K562 (cell line): ENCODE measurements around the gene YWHAB. TPM values are rescaled to one million over a fixed set of nuclear protein-coding genes. Genes with fewer than 3 reads are reported as not detected.

Experiments used
- CBX5 ChIP-seq: IDR thresholded peaks from 2 replicates; pipeline ENCODE4 v1.6.1; 2014; ENCODE audit warnings: low read depth, borderline replicate concordance
- DPF2 ChIP-seq: fragments of 450-650 bp; IDR thresholded peaks from 2 replicates; pipeline ENCODE4 v1.6.1; 2016
- E2F1 ChIP-seq: sonication (generic); formaldehyde crosslinking; IDR thresholded peaks from 2 replicates; pipeline ENCODE4 v1.8.1; 2023; ENCODE audit warnings: mild to moderate bottlenecking, missing genetic modification reagents, moderate library complexity
- EP400 ChIP-seq: fragments of 450-650 bp; IDR thresholded peaks from 2 replicates; pipeline ENCODE4 v1.6.1; 2017; ENCODE audit warnings: antibody characterized with exemption, mild to moderate bottlenecking, moderate library complexity
- GATA2 ChIP-seq: sonication (generic); formaldehyde crosslinking; IDR thresholded peaks from 2 replicates; pipeline ENCODE4 v1.4.0; 2020; ENCODE audit warnings: mild to moderate bottlenecking, missing genetic modification reagents
- HNRNPLL ChIP-seq: fragments of 200-400 bp; formaldehyde crosslinking; IDR thresholded peaks from 2 replicates; pipeline ENCODE4 v1.6.1; 2017; ENCODE audit warnings: low read length, low read depth, mild to moderate bottlenecking; ENCODE audit not compliant: poor library complexity, severe bottlenecking
- HSF4 ChIP-seq: fragments of 250-450 bp; sonication (Bioruptor Pico); IDR thresholded peaks from 2 replicates; pipeline ENCODE4 v2.1.2; 2022; ENCODE audit warnings: mild to moderate bottlenecking, moderate library complexity, borderline replicate concordance
- MECOM ChIP-seq: fragments of 250-450 bp; sonication (Bioruptor Pico); IDR thresholded peaks from 2 replicates; pipeline ENCODE4 v1.8.0; 2022; ENCODE audit warnings: inconsistent platforms
- MEF2D ChIP-seq: conservative IDR thresholded peaks from 2 replicates; pipeline ENCODE4 v1.6.1; 2016; ENCODE audit warnings: low read depth, missing genetic modification characterization, missing compliant biosample characterization
- NCOA2 ChIP-seq, 2 experiments: fragments of 450-650 bp; IDR thresholded peaks; 2 replicates each; pipeline ENCODE4 v1.6.1; 2018; ENCODE audit warnings: mild to moderate bottlenecking in 2 of 2, moderate library complexity in 1 of 2; ENCODE audit not compliant: partially characterized antibody in 2 of 2
- NFYB ChIP-seq: IDR thresholded peaks from 2 replicates; pipeline ENCODE4 v1.6.1; 2011; ENCODE audit warnings: mild to moderate bottlenecking, moderate library complexity; ENCODE audit not compliant: insufficient read length; ENCODE audit errors: extremely low read depth
- PTBP1 ChIP-seq: fragments of 200-400 bp; formaldehyde crosslinking; IDR thresholded peaks from 2 replicates; pipeline ENCODE4 v1.6.1; 2017; ENCODE audit warnings: low read depth, low read length
- RBM25 ChIP-seq: fragments of 200-400 bp; formaldehyde crosslinking; IDR thresholded peaks from 2 replicates; pipeline ENCODE4 v1.6.1; 2018; ENCODE audit warnings: low read length, low read depth, moderate library complexity; ENCODE audit not compliant: severe bottlenecking
- RBM34 ChIP-seq: fragments of 200-400 bp; formaldehyde crosslinking; IDR thresholded peaks from 2 replicates; pipeline ENCODE4 v1.6.1; 2018; ENCODE audit warnings: low read length, borderline replicate concordance; ENCODE audit not compliant: insufficient read depth
- SPI1 ChIP-seq: IDR thresholded peaks from 2 replicates; pipeline ENCODE4 v1.6.1; 2011; ENCODE audit warnings: low read depth, low read length, control low read depth, borderline replicate concordance
- TCFL5 ChIP-seq: fragments of 250-450 bp; sonication (Bioruptor Pico); conservative IDR thresholded peaks from 2 replicates; pipeline ENCODE4 v1.6.1; 2021; ENCODE audit warnings: mild to moderate bottlenecking, moderate library complexity, matching md5 sums
- TOE1 ChIP-seq, 2 experiments: fragments of 450-650 bp in 1 of 2; sonication (generic) in 1 of 2; formaldehyde crosslinking in 1 of 2; IDR thresholded peaks; 2 replicates each; pipeline versions ENCODE4 v1.7.1 to v1.8.0; 2016 to 2022; ENCODE audit warnings: borderline replicate concordance in 2 of 2, mild to moderate bottlenecking in 2 of 2, antibody characterized with exemption in 1 of 2, inconsistent platforms in 1 of 2, low read depth in 1 of 2, missing genetic modification reagents in 1 of 2, moderate library complexity in 1 of 2
- ZFP1 ChIP-seq: fragments of 450-650 bp; formaldehyde crosslinking; IDR thresholded peaks from 2 replicates; pipeline ENCODE4 v1.4.0; 2020; ENCODE audit warnings: mild to moderate bottlenecking, mixed read lengths
- polyA plus RNA-seq, 8 experiments: library from polyadenylated mRNA; depleted of rRNA in 4 of 8; stranded (reverse) in 5 of 8; unstranded in 3 of 8; fragments of >200 nt; fragmentation: Nextera tagmentation in 2 of 8; fragmentation: Illumina TruSeq in 1 of 8; extraction: Ambion mirVana in 2 of 8; extraction: Trizol in 1 of 8; gene quantifications; 2 replicates each; pipeline versions ENCODE4 v1.2.1 to v1.2.3, GENCODE V29; 2011 to 2014; ENCODE audit warnings: inconsistent platforms in 1 of 8, missing spikeins in 1 of 8
- total RNA-seq, 7 experiments: library from RNA; depleted of rRNA in 6 of 7; stranded (reverse); fragments of >200 nt in 6 of 7; fragmentation: Illumina TruSeq in 2 of 7; extraction: Trizol in 2 of 7; gene quantifications; 2 replicates each; pipeline versions ENCODE4 v1.2.1 to v1.2.3, GENCODE V29; 2011 to 2021; ENCODE audit warnings: low replicate concordance in 1 of 7
- TF ChIP-seq, protein P1 (sequence below): fragments of 250-450 bp; sonication (Bioruptor Pico); IDR thresholded peaks from 2 replicates; pipeline ENCODE4 v1.8.0; 2022; ENCODE audit warnings: moderate library complexity, mild to moderate bottlenecking, inconsistent platforms

Gene YWHAB
- total and polyA plus RNA-seq, 9 of the 15 experiments (the other 6 are each of a cell fraction or from before 2014, with no cell fraction given) = 60.6 to 185 (median 96.1) TPM

DNA sequence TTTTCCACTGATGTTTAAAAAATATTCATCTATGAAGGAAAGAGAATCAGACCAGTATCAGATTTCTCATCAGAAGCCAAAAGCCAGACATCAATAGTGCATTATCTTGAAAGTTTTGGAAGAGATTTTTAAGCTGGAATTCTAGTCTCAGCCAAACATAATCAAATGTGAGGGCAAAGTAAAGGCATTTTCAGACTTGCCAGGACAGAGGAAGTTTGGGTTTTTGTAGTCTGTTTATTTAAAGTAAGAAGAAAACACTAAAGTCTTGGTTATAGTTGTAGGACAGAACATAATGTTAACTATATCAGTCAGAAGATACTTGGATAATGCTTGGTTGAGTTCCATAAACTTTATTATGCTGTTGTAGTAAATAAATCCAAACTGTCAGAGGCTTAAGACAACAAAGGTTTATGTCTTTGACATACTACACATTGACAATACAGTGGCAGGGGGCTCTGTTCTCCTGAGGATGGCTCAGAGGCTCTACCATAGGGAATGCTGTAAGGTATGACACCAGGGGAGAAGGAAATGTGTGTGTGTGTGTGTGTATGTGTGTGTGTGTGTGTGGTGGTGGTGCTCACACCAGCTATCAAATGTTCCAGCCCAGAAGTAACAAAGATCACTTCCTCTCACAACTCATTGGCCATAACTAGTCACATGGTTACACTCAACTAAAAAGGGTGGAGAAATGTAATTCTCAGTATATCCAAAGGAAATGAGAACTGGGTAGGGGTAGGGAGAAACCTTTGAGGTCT is 26.7 kb upstream of the YWHAB start (continued):
- TF ChIP-seq TOE1 (IDR thresholded peaks at IDR 0.05; ENCODE audit: borderline replicate concordance) (no peak), TOE1 (CRISPR knock-in tag; IDR thresholded peaks at IDR 0.05; ENCODE audit: borderline replicate concordance, low read depth) (no peak), DPF2 (0 out of 2 replicates have a peak, but pooled peaks have one; percentile 20), RBM34 (no peak), ZFP1 (CRISPR knock-in tag) (no peak), NFYB (peak; percentile 84), SPI1 (peak; percentile 63; the same call in 1 of the 2 replicates), TCFL5 (CRISPR knock-in tag) (no peak), HSF4 (no peak), E2F1 (CRISPR knock-in tag) (no peak), EP400 (no peak), GATA2 (CRISPR knock-in tag) (no peak), MEF2D (tag) (no peak), HNRNPLL (no peak), NCOA2 (IDR thresholded peaks at IDR 0.05; ENCODE audit: partially characterized antibody in 2 of 2) (no peak), CBX5 (no peak), MECOM (CRISPR knock-in tag) (no peak), RBM25 (peak; percentile 28), PTBP1 (no peak)
- TF ChIP-seq, protein P1, sequence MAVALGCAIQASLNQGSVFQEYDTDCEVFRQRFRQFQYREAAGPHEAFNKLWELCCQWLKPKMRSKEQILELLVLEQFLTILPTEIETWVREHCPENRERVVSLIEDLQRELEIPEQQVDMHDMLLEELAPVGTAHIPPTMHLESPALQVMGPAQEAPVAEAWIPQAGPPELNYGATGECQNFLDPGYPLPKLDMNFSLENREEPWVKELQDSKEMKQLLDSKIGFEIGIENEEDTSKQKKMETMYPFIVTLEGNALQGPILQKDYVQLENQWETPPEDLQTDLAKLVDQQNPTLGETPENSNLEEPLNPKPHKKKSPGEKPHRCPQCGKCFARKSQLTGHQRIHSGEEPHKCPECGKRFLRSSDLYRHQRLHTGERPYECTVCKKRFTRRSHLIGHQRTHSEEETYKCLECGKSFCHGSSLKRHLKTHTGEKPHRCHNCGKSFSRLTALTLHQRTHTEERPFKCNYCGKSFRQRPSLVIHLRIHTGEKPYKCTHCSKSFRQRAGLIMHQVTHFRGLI (CRISPR knock-in tag) = no peak
